ENCODE measurements around the gene SMPD3. TPM values are rescaled to one million over a fixed set of nuclear protein-coding genes. Genes with fewer than 3 reads are reported as not detected.
"Not testable (repeated sequence)": the region's sequence is repeated elsewhere in the genome, so short reads cannot be mapped to it uniquely, and the experiment has no call there.

The SMPD3 gene
- 0.27 TPM in 1 of 2 replicates, not detected in the other for total RNA-seq
- 1.5 and 2.8 TPM in 2 replicates for polyA plus RNA-seq

DNA sequence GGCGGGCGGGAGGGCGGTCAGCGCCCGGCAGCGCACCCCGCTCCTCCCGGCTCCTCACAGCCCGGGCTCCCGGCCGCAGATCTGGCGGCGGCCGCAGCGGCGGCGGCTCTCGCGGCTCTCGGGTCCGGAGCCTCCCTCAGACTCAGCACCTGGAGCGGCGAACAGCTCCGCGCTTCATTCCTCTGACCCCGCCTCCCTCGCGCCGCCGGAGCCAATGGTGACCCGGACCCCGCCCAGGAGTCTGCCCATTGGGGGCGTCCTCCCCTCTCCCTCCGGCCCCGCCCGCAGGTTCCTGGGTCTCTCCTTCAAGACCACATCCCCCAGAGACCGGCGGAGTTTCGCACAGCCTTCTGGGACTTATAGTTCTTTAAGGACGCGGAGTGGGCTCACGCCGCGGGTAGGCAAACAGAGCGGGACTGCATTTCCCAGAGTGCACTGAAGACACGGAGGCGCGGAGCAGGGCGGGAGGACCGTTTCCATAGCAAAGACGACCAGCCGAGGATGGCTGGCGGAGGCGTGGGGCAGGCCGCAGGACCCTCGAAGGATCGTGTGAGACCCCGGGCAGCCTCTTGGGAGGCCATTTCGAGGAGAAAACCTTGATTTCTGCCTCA, at the start of gene SMPD3:
SMPD3 (minus strand) TSS at position 149 of the 611 bp plus-strand sequence. CDS start 76,327 bp downstream, outside the sequence.
- Histone ChIP-seq H3K27ac (no peak within 1 kb of the TSS), H3K4me1 (ENCODE audit: low read depth) (no peaks in the 10 kb centered on the region), H3K4me3 (peak within 1 kb of the TSS; percentile 37), H3K9me3 (ENCODE audit: low read depth) (no peaks in the 10 kb centered on the region), H3K36me3 (no peaks in the 10 kb centered on the region), H3K27me3 (peaks cover 29% of the 10 kb centered on the region)
- peak; percentile 100 for DNase-seq (ENCODE audit: low read depth in 1 of 2, low spot score in 1 of 2)
- TF ChIP-seq, protein P1, sequence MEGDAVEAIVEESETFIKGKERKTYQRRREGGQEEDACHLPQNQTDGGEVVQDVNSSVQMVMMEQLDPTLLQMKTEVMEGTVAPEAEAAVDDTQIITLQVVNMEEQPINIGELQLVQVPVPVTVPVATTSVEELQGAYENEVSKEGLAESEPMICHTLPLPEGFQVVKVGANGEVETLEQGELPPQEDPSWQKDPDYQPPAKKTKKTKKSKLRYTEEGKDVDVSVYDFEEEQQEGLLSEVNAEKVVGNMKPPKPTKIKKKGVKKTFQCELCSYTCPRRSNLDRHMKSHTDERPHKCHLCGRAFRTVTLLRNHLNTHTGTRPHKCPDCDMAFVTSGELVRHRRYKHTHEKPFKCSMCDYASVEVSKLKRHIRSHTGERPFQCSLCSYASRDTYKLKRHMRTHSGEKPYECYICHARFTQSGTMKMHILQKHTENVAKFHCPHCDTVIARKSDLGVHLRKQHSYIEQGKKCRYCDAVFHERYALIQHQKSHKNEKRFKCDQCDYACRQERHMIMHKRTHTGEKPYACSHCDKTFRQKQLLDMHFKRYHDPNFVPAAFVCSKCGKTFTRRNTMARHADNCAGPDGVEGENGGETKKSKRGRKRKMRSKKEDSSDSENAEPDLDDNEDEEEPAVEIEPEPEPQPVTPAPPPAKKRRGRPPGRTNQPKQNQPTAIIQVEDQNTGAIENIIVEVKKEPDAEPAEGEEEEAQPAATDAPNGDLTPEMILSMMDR (IDR thresholded peaks at IDR 0.05; ENCODE audit: low read depth, low read length), result no peak

GRCh38 chr16:68496689-68497088, 48.4 kb upstream of the SMPD3 start:
- Histone ChIP-seq H3K4me1 (ENCODE audit: low read depth) (no peaks in the 10 kb centered on the region), H3K9me3 (ENCODE audit: low read depth) (no peaks in the 10 kb centered on the region), H3K36me3 (no peaks in the 10 kb centered on the region), H3K27me3 (no peaks in the 10 kb centered on the region), H3K27ac (no peak overlapping the region), H3K4me3 (no peak overlapping the region)
- TF ChIP-seq, protein P1 (IDR thresholded peaks at IDR 0.05; ENCODE audit: low read depth, low read length), result no peak
- no peak for DNase-seq (ENCODE audit: low read depth in 1 of 2, low spot score in 1 of 2)

- not testable (repeated sequence) for H3K36me3 ChIP-seq; H3K27ac ChIP-seq; H3K9me3 ChIP-seq (ENCODE audit: low read depth); H3K27me3 ChIP-seq; H3K4me1 ChIP-seq (ENCODE audit: low read depth); DNase-seq (ENCODE audit: low read depth in 1 of 2, low spot score in 1 of 2); H3K4me3 ChIP-seq
These were observed 46.0 kb upstream of the SMPD3 start for GRCh38 chr16:68494261-68494660.

GRCh38 chr16:68493412-68494070, 45.2 kb upstream of the SMPD3 start:
- H3K4me1 ChIP-seq (ENCODE audit: low read depth), result no peaks in the 10 kb centered on the region
- no peaks in the 10 kb centered on the region for H3K27me3 ChIP-seq
- DNase-seq (ENCODE audit: low read depth in 1 of 2, low spot score in 1 of 2), result no peak
- no peaks in the 10 kb centered on the region for H3K36me3 ChIP-seq
- TF ChIP-seq, protein P1 (IDR thresholded peaks at IDR 0.05; ENCODE audit: low read depth, low read length), result no peak
- no peak overlapping the region for H3K27ac ChIP-seq
- no peaks in the 10 kb centered on the region for H3K9me3 ChIP-seq (ENCODE audit: low read depth)
- H3K4me3 ChIP-seq, result no peak overlapping the region

- Histone ChIP-seq H3K27ac (no peak overlapping the region), H3K36me3 (no peaks in the 10 kb centered on the region), H3K4me3 (no peak overlapping the region), H3K4me1 (ENCODE audit: low read depth) (no peaks in the 10 kb centered on the region), H3K27me3 (no peaks in the 10 kb centered on the region), H3K9me3 (ENCODE audit: low read depth) (no peaks in the 10 kb centered on the region)
- TF ChIP-seq, protein P1 (IDR thresholded peaks at IDR 0.05; ENCODE audit: low read depth, low read length), result no peak
- no peak for DNase-seq (ENCODE audit: low read depth in 1 of 2, low spot score in 1 of 2)
These were observed 44.5 kb upstream of the SMPD3 start for GRCh38 chr16:68492543-68493411.
